GM12874 (cell line): ENCODE results near the gene SEPTIN1.

Experiments used
- CTCF ChIP-seq: IDR thresholded peaks from 2 replicates; pipeline ENCODE4 v1.5.1; 2011; ENCODE audit warnings: low read depth, mild to moderate bottlenecking, control low read depth, low read length, moderate library complexity; ENCODE audit not compliant: insufficient read depth

SEPTIN1 gene

GRCh38 chr16:30357715-30358576 is 24.4 kb downstream of the SEPTIN1 start:
- TF ChIP-seq CTCF, result no peak

- TF ChIP-seq CTCF, result no peak
Observed at GRCh38 chr16:30357085-30357714, 25.2 kb downstream of the SEPTIN1 start.

- no peak for TF ChIP-seq CTCF
Observed at GRCh38 chr16:30356401-30357084, 25.8 kb downstream of the SEPTIN1 start.

GRCh38 chr16:30355954-30356308 is 26.4 kb downstream of the SEPTIN1 start:
- TF ChIP-seq CTCF, result no peak

GRCh38 chr16:30355144-30355953 is 27.0 kb downstream of the SEPTIN1 start, which contains the start of gene CD2BP2:
TSS of gene CD2BP2 (minus strand) at chr16:30355308. CDS start at chr16:30354681, 627 bp downstream.
- no peak for TF ChIP-seq CTCF

- no peak for TF ChIP-seq CTCF
Observed at GRCh38 chr16:30354423-30355143, 27.8 kb downstream of the SEPTIN1 start.
